NCI-H2107 treated with DMSO at 0.1 percent for 48 hours (cell line): ENCODE measurements around the gene SH3RF2.
"Not testable (repeated sequence)": the region's sequence is repeated elsewhere in the genome, so short reads cannot be mapped to it uniquely, and the experiment has no call there.

Source experiments
- DNase-seq: peaks from one replicate; lab custom pipeline; 2025; ENCODE audit not compliant: unreplicated experiment; lab: John Stamatoyannopoulos, UW

The SH3RF2 gene

GRCh38 chr5:145976431-145977155 lies 40.2 kb downstream of the SH3RF2 start:
- no peak for DNase-seq

GRCh38 chr5:145978171-145978570 lies 41.8 kb downstream of the SH3RF2 start:
- no peak for DNase-seq

GRCh38 chr5:145978708-145979107 lies 42.3 kb downstream of the SH3RF2 start:
- no peak for DNase-seq

- no peak for DNase-seq
Observed at GRCh38 chr5:145979270-145980223, 43.2 kb downstream of the SH3RF2 start.

GRCh38 chr5:145980259-145980658 lies 43.9 kb downstream of the SH3RF2 start:
- DNase-seq = no peak

GRCh38 chr5:145980718-145981117 lies 44.3 kb downstream of the SH3RF2 start:
- DNase-seq = no peak

GRCh38 chr5:145981589-145982571 lies 45.5 kb downstream of the SH3RF2 start:
- no peak for DNase-seq

GRCh38 chr5:145982572-145983318 lies 46.4 kb downstream of the SH3RF2 start:
- DNase-seq = no peak

GRCh38 chr5:145983446-145983845 lies 47.1 kb downstream of the SH3RF2 start:
- DNase-seq = no peak

- no peak for DNase-seq
Observed at GRCh38 chr5:145984072-145984471, 47.7 kb downstream of the SH3RF2 start.

GRCh38 chr5:145987856-145988255 lies 51.5 kb downstream of the SH3RF2 start:
- DNase-seq = no peak

GRCh38 chr5:145988993-145989392 lies 52.6 kb downstream of the SH3RF2 start:
- DNase-seq = no peak

- DNase-seq = no peak
Observed at GRCh38 chr5:145989428-145989827, 53.0 kb downstream of the SH3RF2 start.

GRCh38 chr5:145990170-145990569 lies 53.8 kb downstream of the SH3RF2 start:
- DNase-seq = no peak

GRCh38 chr5:145991044-145991575 lies 54.7 kb downstream of the SH3RF2 start:
- no peak for DNase-seq

- DNase-seq = not testable (repeated sequence)
Observed at GRCh38 chr5:145993538-145993937, 57.2 kb downstream of the SH3RF2 start.

- DNase-seq = no peak
Observed at GRCh38 chr5:145996135-145996534, 59.8 kb downstream of the SH3RF2 start.

GRCh38 chr5:145999208-145999607 lies 62.8 kb downstream of the SH3RF2 start:
- DNase-seq = no peak

- no peak for DNase-seq
Observed at GRCh38 chr5:146000072-146000471, 63.7 kb downstream of the SH3RF2 start.
